Neural progenitor cell (in vitro differentiated cells): ENCODE measurements around the gene NOVA1. TPM values are rescaled to one million over a fixed set of nuclear protein-coding genes. Genes with fewer than 3 reads are reported as not detected.

Experiments
- DNase-seq: peaks from one replicate; pipeline ENCODE4 v3.0.0-alpha.2; 2016; ENCODE audit warnings: low spot score
- H2AFZ ChIP-seq: fragments of 200-600 bp; sonication (generic); replicated peaks from 2 replicates; pipeline ENCODE4 v1.6.1; 2016; ENCODE audit warnings: antibody characterized with exemption
- H3F3A ChIP-seq: fragments of 200-600 bp; sonication (generic); 2 replicates; pipeline ENCODE4 v1.6.1; 2016; ENCODE audit warnings: antibody characterized with exemption, low read depth
- H3K27ac ChIP-seq: fragments of 200-600 bp; sonication (generic); 2 replicates; pipeline ENCODE4 v1.5.1; 2016; ENCODE audit warnings: mild to moderate bottlenecking
- H3K27me3 ChIP-seq: fragments of 200-600 bp; sonication (generic); 2 replicates; pipeline ENCODE4 v1.6.1; 2016; ENCODE audit warnings: mild to moderate bottlenecking, moderate library complexity
- H3K36me3 ChIP-seq: fragments of 200-600 bp; sonication (generic); 2 replicates; pipeline ENCODE4 v1.5.1; 2016
- H3K4me1 ChIP-seq: fragments of 200-600 bp; sonication (generic); 2 replicates; pipeline ENCODE4 v1.6.1; 2016; ENCODE audit warnings: mixed run types
- H3K4me2 ChIP-seq: fragments of 200-600 bp; sonication (generic); 2 replicates; pipeline ENCODE4 v1.6.1; 2016
- H3K4me3 ChIP-seq: fragments of 200-600 bp; sonication (generic); 2 replicates; pipeline ENCODE4 v1.5.1; 2016
- H3K79me2 ChIP-seq: fragments of 200-600 bp; sonication (generic); 2 replicates; pipeline ENCODE4 v1.6.1; 2016; ENCODE audit warnings: low read depth
- H3K9ac ChIP-seq: fragments of 200-600 bp; sonication (generic); 2 replicates; pipeline ENCODE4 v1.6.1; 2016
- H3K9me3 ChIP-seq: fragments of 200-600 bp; sonication (generic); 2 replicates; pipeline ENCODE4 v1.5.1; 2016; ENCODE audit warnings: low read depth
- H4K20me1 ChIP-seq: fragments of 200-600 bp; sonication (generic); 2 replicates; pipeline ENCODE4 v1.6.1; 2016; ENCODE audit warnings: low read depth
- H3K27ac Mint-ChIP-seq: 3 replicates; pipeline ENCODE4 v1.8.0; 2021; ENCODE audit warnings: mixed read lengths
- H3K27me3 Mint-ChIP-seq: 2 replicates; pipeline ENCODE4 v1.8.0; 2022; ENCODE audit warnings: low read depth, mild to moderate bottlenecking, inconsistent platforms, moderate library complexity, mixed read lengths; ENCODE audit not compliant: insufficient read depth
- H3K36me3 Mint-ChIP-seq: 3 replicates; pipeline ENCODE4 v1.8.0; 2021; ENCODE audit warnings: mixed read lengths
- H3K4me1 Mint-ChIP-seq: 3 replicates; pipeline ENCODE4 v1.8.0; 2021; ENCODE audit warnings: mixed read lengths
- H3K4me3 Mint-ChIP-seq: 3 replicates; pipeline ENCODE4 v1.8.0; 2021; ENCODE audit warnings: mild to moderate bottlenecking, moderate library complexity, mixed read lengths
- H3K9me3 Mint-ChIP-seq: 3 replicates; pipeline ENCODE4 v1.8.0; 2020; ENCODE audit warnings: mixed read lengths
- CTCF ChIP-seq: fragments of 200-600 bp; sonication (generic); IDR thresholded peaks from 2 replicates; pipeline ENCODE4 v1.5.1; 2017; ENCODE audit warnings: antibody characterized with exemption, mild to moderate bottlenecking
- EZH2 ChIP-seq: fragments of 200-600 bp; sonication (generic); IDR thresholded peaks from 2 replicates; pipeline ENCODE4 v1.6.1; 2017; ENCODE audit warnings: antibody characterized with exemption, mild to moderate bottlenecking, moderate library complexity
- EZH2phosphoT487 ChIP-seq: fragments of 200-600 bp; sonication (generic); IDR thresholded peaks from 2 replicates; pipeline ENCODE4 v1.6.1; 2017; ENCODE audit warnings: antibody characterized with exemption
- total RNA-seq: library from RNA; depleted of rRNA; stranded (reverse); fragments of >200 nt; gene quantifications from 2 replicates; pipeline ENCODE4 v1.2.3, GENCODE V29; 2015; ENCODE audit warnings: low replicate concordance

The NOVA1 gene
- total RNA-seq, 1 donor from 2014 or later = 37.9 TPM

GRCh38 chr14:26527095-26527494 lies 70.7 kb downstream of the NOVA1 start:
- no peaks in the 10 kb centered on the region for H3F3A ChIP-seq
- Mint-ChIP-seq H3K9me3 (no peaks in the 10 kb centered on the region), H3K27ac (no peak overlapping the region), H3K4me3 (no peak overlapping the region), H3K4me1 (no peaks in the 10 kb centered on the region), H3K36me3 (peaks cover 38% of the 10 kb centered on the region), H3K27me3 (no peaks in the 10 kb centered on the region)
- H3K36me3 ChIP-seq = no peaks in the 10 kb centered on the region
- H3K4me3 ChIP-seq = no peak overlapping the region
- H3K9ac ChIP-seq = no peak overlapping the region
- H3K79me2 ChIP-seq = no peaks in the 10 kb centered on the region
- no peak for TF ChIP-seq CTCF
- no peak for TF ChIP-seq EZH2phosphoT487
- no peak for TF ChIP-seq EZH2
- no peaks in the 10 kb centered on the region for H4K20me1 ChIP-seq
- H3K4me2 ChIP-seq = no peak overlapping the region
- no peaks in the 10 kb centered on the region for H3K4me1 ChIP-seq
- no peaks in the 10 kb centered on the region for H3K9me3 ChIP-seq
- no peaks in the 10 kb centered on the region for H3K27me3 ChIP-seq
- no peak overlapping the region for H2AFZ ChIP-seq
- H3K27ac ChIP-seq = no peak overlapping the region
- DNase-seq = no peak

GRCh38 chr14:26526137-26526536 lies 71.7 kb downstream of the NOVA1 start:
- H3K27ac ChIP-seq = no peak overlapping the region
- H3K9ac ChIP-seq = no peak overlapping the region
- H3K36me3 ChIP-seq = no peaks in the 10 kb centered on the region
- Mint-ChIP-seq H3K4me1 (no peaks in the 10 kb centered on the region), H3K27ac (no peak overlapping the region), H3K27me3 (no peaks in the 10 kb centered on the region), H3K36me3 (peaks cover 33% of the 10 kb centered on the region), H3K4me3 (no peak overlapping the region), H3K9me3 (no peaks in the 10 kb centered on the region)
- TF ChIP-seq CTCF = no peak
- TF ChIP-seq EZH2 = no peak
- no peak for TF ChIP-seq EZH2phosphoT487
- H4K20me1 ChIP-seq = no peaks in the 10 kb centered on the region
- H3F3A ChIP-seq = no peaks in the 10 kb centered on the region
- H3K79me2 ChIP-seq = no peaks in the 10 kb centered on the region
- no peak overlapping the region for H3K4me3 ChIP-seq
- no peak for DNase-seq
- no peaks in the 10 kb centered on the region for H3K27me3 ChIP-seq
- H3K9me3 ChIP-seq = no peaks in the 10 kb centered on the region
- no peaks in the 10 kb centered on the region for H3K4me1 ChIP-seq
- H2AFZ ChIP-seq = no peak overlapping the region
- no peak overlapping the region for H3K4me2 ChIP-seq

- Histone ChIP-seq H3K27ac (no peak overlapping the region), H4K20me1 (no peaks in the 10 kb centered on the region), H3F3A (no peaks in the 10 kb centered on the region), H3K36me3 (no peaks in the 10 kb centered on the region), H3K4me1 (no peaks in the 10 kb centered on the region), H3K9me3 (no peaks in the 10 kb centered on the region), H3K4me3 (no peak overlapping the region), H3K4me2 (no peak overlapping the region), H3K9ac (no peak overlapping the region), H3K79me2 (no peaks in the 10 kb centered on the region), H3K27me3 (no peaks in the 10 kb centered on the region), H2AFZ (no peak overlapping the region)
- no peak for DNase-seq
- H3K4me3 Mint-ChIP-seq = no peak overlapping the region
- no peaks in the 10 kb centered on the region for H3K9me3 Mint-ChIP-seq
- no peaks in the 10 kb centered on the region for H3K4me1 Mint-ChIP-seq
- TF ChIP-seq CTCF = no peak
- no peak for TF ChIP-seq EZH2
- TF ChIP-seq EZH2phosphoT487 = no peak
- H3K27me3 Mint-ChIP-seq = no peaks in the 10 kb centered on the region
- H3K36me3 Mint-ChIP-seq = peaks cover 28% of the 10 kb centered on the region
- no peak overlapping the region for H3K27ac Mint-ChIP-seq
These were observed 72.7 kb downstream of the NOVA1 start for GRCh38 chr14:26525085-26525484.

DNA sequence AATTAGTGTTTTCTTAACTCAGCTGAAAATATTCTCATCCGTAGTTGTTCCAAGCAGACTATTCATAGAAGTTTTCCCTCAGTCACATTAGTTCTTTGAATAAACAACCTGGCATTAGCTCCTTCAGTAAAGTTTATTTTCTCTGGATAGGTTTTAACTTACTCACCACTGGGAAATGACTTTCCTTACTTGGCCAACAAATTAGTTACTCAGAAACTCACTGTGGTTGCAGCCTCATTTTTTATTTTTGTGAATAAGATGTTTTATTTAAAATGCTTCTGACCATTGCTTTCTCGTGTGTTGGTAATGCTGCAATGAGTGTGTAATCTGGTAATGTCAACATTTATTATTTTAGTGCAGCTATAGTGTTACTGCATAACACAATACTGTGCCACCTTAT lies 74.9 kb downstream of the NOVA1 start:
- H3K4me1 ChIP-seq = no peaks in the 10 kb centered on the region
- Mint-ChIP-seq H3K27ac (no peak overlapping the region), H3K4me1 (no peaks in the 10 kb centered on the region), H3K4me3 (no peak overlapping the region), H3K9me3 (no peaks in the 10 kb centered on the region), H3K36me3 (peaks cover 11% of the 10 kb centered on the region), H3K27me3 (no peaks in the 10 kb centered on the region)
- no peak overlapping the region for H3K4me3 ChIP-seq
- TF ChIP-seq EZH2 (no peak), CTCF (no peak), EZH2phosphoT487 (no peak)
- H2AFZ ChIP-seq = no peak overlapping the region
- H3F3A ChIP-seq = no peaks in the 10 kb centered on the region
- H3K79me2 ChIP-seq = no peaks in the 10 kb centered on the region
- no peaks in the 10 kb centered on the region for H3K36me3 ChIP-seq
- no peaks in the 10 kb centered on the region for H3K27me3 ChIP-seq
- H3K27ac ChIP-seq = no peak overlapping the region
- no peak for DNase-seq
- no peak overlapping the region for H3K9ac ChIP-seq
- no peaks in the 10 kb centered on the region for H4K20me1 ChIP-seq
- H3K9me3 ChIP-seq = no peaks in the 10 kb centered on the region
- no peak overlapping the region for H3K4me2 ChIP-seq
